Pancreas (tissue), 10 donors: Measurements from ENCODE around the gene C14orf93. TPM values are rescaled to one million over a fixed set of nuclear protein-coding genes. Genes with fewer than 3 reads are reported as not detected.

Experiments used
- ATAC-seq, 4 donors: fragments of 200-7000 bp; cut with Tn5 transposase; one replicate each; pipeline versions ENCODE4 v1.8.0 to v1.9.1; 2020; ENCODE audit warnings: mild to moderate bottlenecking in 4 of 4, moderate library complexity in 4 of 4
- DNase-seq, 6 donors: peaks; one replicate each; pipeline ENCODE4 v3.0.0-alpha.2; 2020
- FAIRE-seq: peaks from 2 replicates; lab custom pipeline; 2012; peaks lifted over from hg19 to GRCh38; lab: Jason Lieb, UNC
- H3K27ac ChIP-seq, 4 donors: fragments of 200-600 bp; sonication (generic); 1 replicate in 3 of 4; 2 replicates in 1 of 4; pipeline versions ENCODE4 v1.5.0 to v1.8.0; 2020
- H3K27me3 ChIP-seq, 4 donors: fragments of 200-600 bp; one replicate each; pipeline ENCODE4 v1.8.0; 2021
- H3K36me3 ChIP-seq, 3 donors: fragments of 200-600 bp; sonication (generic) in 1 of 3; one replicate each; pipeline versions ENCODE4 v1.5.0 to v1.8.0; 2020 to 2021
- H3K4me1 ChIP-seq, 3 donors: fragments of 200-600 bp; one replicate each; pipeline ENCODE4 v1.8.0; 2021
- H3K4me3 ChIP-seq, 4 donors: fragments of 200-600 bp; sonication (generic) in 2 of 4; one replicate each; pipeline versions ENCODE4 v1.5.0 to v1.8.0; 2020 to 2021
- H3K9me3 ChIP-seq, 4 donors: fragments of 200-600 bp; one replicate each; pipeline ENCODE4 v1.8.0; 2021
- WGBS, 2 donors: extraction: QIAGEN DNeasy Blood & Tissue Kit; methylation state at CpG; one replicate each; pipeline ENCODE4 v1.1.7; 2013; 5-methylcytosine and 5-hydroxymethylcytosine counted together
- intact Hi-C, 3 donors: fragments of 100-400 bp; cut with DNase I; formaldehyde crosslinking; loops; one replicate each; pipeline versions ENCODE4 v1.11.1 to v1.14.2; 2022
- polyA plus RNA-seq, 2 donors: library from polyadenylated mRNA; stranded (reverse); fragments of 200-250 nt; gene quantifications; one replicate each; pipeline ENCODE4 v1.2.3, GENCODE V29; 2013
- total RNA-seq, 6 donors: library from RNA; stranded (reverse); fragmentation: NEBNext Ultra II Directional in 4 of 6; extraction: Animal tissue kit (Norgen Biotek cat#: 25700) in 4 of 6; gene quantifications; one replicate each; pipeline versions ENCODE4 v1.2.1 to v1.2.4, GENCODE V29; 2021 to 2023
- TF ChIP-seq, protein P1 (sequence below), 4 donors: fragments of 200-600 bp; sonication (generic) in 3 of 4; IDR thresholded peaks; one replicate each; pipeline versions ENCODE4 v1.5.0 to v1.8.0; 2021; ENCODE audit warnings: antibody characterized with exemption in 4 of 4
- donor health status: healthy with polysubstance abuse.
- donor health status: DM: no; HTN: no; CAD: no; lungs with moderate emphysema.
- donor health status: DM: no; HTN: no; CAD: no.
- donor health status: control.
- donor health status: control.
- donor health status: Bipolar disorder and iron deficiency.
- donor health status: DM: yes; HTN: yes; CAD: no.
- donor health status: DM: no; HTN: no; CAD: no.
- donor health status: DM: no; HTN: no; CAD: no.
- donor health status: DM: yes; HTN: yes; CAD: no.

Gene C14orf93
- total and polyA plus RNA-seq, 8 donors: 4.3 to 11.3 (median 6.5) TPM

DNA sequence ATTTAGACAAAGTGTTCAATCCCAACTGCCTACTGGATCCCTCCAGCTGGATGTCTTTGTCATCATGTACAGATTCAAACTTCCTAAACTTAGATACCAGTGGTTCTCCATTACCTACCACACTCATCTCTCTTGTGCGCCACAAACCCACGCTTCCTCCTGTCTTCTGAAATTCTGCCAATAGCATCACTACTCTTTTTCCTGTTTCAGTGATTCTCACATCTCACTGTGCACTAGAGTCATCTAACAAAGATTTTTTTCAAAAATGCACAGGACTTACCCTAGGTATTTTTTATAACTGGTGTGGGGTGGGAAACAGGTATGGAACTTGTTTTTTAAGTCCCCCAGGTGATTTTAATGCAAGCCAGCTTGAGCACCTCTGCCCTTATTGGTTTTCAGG is 18.9 kb upstream of the C14orf93 start:
- intact Hi-C loops: no loop called here
- H3K4me3 ChIP-seq: no peak overlapping the region
- DNase-seq: no peak
- H3K27ac ChIP-seq: no peak overlapping the region
- ATAC-seq: no peak
- TF ChIP-seq, protein P1, sequence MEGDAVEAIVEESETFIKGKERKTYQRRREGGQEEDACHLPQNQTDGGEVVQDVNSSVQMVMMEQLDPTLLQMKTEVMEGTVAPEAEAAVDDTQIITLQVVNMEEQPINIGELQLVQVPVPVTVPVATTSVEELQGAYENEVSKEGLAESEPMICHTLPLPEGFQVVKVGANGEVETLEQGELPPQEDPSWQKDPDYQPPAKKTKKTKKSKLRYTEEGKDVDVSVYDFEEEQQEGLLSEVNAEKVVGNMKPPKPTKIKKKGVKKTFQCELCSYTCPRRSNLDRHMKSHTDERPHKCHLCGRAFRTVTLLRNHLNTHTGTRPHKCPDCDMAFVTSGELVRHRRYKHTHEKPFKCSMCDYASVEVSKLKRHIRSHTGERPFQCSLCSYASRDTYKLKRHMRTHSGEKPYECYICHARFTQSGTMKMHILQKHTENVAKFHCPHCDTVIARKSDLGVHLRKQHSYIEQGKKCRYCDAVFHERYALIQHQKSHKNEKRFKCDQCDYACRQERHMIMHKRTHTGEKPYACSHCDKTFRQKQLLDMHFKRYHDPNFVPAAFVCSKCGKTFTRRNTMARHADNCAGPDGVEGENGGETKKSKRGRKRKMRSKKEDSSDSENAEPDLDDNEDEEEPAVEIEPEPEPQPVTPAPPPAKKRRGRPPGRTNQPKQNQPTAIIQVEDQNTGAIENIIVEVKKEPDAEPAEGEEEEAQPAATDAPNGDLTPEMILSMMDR (IDR thresholded peaks at IDR 0.05): no peak
- no peak for FAIRE-seq
- 78 to 91% methylated on average over 2 of the region's 2 CpGs for WGBS, 2 donors
- H3K9me3 ChIP-seq: no peaks in the 10 kb centered on the region
- no peaks in the 10 kb centered on the region for H3K27me3 ChIP-seq
- peaks cover 0 to 5% (median 5%) of the 10 kb centered on the region in 3 donors for H3K4me1 ChIP-seq
- H3K36me3 ChIP-seq: peaks cover 0 to 21% (median 12%) of the 10 kb centered on the region in 3 donors

DNA sequence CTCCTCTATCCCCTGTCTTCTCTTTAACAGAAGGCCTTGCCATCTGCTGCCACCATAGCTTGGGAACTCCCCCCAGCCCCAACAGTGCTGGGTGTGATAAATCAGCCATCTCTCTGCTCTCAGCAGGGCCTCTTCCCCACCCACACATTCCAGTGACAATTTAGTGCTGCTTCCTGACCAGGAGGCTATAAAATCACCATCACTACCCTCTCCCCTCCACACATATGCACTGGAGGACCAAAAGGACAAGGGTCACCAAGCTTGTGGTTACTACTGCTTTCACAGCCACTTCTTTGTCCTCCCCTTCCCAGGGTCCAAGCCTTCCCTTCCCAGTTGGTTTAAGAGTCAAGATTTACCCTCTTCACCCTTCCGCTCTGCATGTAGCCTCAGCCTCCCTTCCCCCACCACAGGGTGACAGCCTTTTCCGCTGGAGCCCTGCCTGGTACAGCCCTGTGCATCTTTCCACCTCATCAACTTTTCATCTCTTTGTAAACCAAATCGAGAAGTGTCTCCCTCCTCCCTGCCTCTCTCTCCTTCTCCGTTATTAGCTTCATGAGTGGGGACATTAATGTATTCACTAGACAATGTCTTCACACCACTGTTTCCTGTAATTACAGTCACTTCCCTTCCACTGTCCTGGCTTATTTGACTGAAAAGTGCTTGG is 15.3 kb upstream of the C14orf93 start:
- 81 to 82% methylated on average over 4 of the region's 4 CpGs for WGBS, 2 donors
- no peaks in the 10 kb centered on the region for H3K9me3 ChIP-seq
- H3K4me1 ChIP-seq: no peaks in the 10 kb centered on the region
- peaks cover 0 to 15% (median 9%) of the 10 kb centered on the region in 3 donors for H3K36me3 ChIP-seq
- no peak overlapping the region for H3K27ac ChIP-seq
- ATAC-seq: peak in 2 of 4 donors; percentile 39 to 59
- no peaks in the 10 kb centered on the region for H3K27me3 ChIP-seq
- no peak overlapping the region for H3K4me3 ChIP-seq
- no peak for DNase-seq
- TF ChIP-seq, protein P1 (IDR thresholded peaks at IDR 0.05): no peak
- intact Hi-C loops: no loop called here
- no peak for FAIRE-seq

DNA sequence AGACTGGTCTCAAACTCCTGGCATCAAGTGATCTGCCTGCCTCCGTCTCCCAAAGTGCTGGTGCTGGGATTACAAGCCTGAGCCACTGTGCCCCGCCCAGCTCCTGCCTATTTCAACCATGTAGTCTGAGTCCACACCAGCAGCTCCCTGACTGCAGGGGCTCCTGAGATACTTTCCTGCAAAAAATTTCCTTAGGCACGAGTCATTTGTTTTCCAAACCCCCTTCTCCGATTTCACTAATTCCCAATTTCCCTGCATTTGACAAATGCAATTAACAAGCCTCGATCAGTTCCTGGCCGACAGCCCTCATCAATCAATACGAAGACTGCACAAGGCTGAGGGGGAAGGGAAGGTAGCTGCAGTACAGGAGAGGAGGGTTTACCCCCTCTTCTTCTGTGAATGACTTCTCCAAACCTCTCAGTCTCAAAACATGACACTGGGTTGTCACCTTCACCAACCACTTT is 14.7 kb upstream of the C14orf93 start:
- ATAC-seq (no peak), DNase-seq (no peak), FAIRE-seq (no peak)
- Histone ChIP-seq H3K27ac (no peak overlapping the region), H3K27me3 (no peaks in the 10 kb centered on the region), H3K4me1 (no peaks in the 10 kb centered on the region), H3K9me3 (no peaks in the 10 kb centered on the region), H3K4me3 (no peak overlapping the region), H3K36me3 (peaks cover 0 to 15% (median 9%) of the 10 kb centered on the region in 3 donors)
- intact Hi-C loops: no loop called here
- 60 to 74% methylated on average over 7 of the region's 7 CpGs for WGBS, 2 donors
- TF ChIP-seq, protein P1 (IDR thresholded peaks at IDR 0.05): no peak

DNA sequence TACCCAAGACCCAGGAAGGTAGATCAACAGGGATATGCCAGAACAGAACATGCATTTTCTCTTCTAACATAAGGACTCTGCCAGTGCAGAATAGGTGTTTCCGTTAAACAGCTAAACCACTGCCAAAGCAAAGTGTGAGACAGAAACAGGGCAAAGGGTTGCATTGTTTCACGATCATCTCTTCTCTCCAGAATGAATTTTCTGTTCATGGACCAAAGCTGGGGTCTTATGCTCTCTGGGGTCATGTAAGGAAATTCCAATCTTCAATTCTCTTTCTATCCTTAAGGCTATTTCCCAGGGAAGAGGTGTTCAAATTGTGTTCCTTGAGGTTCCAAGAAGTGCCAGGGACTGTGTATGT is 13.8 kb upstream of the C14orf93 start:
- ATAC-seq (no peak), DNase-seq (no peak), FAIRE-seq (no peak)
- 86 to 92% methylated on average over 2 of the region's 2 CpGs for WGBS, 2 donors
- intact Hi-C loops: no loop called here
- Histone ChIP-seq H3K36me3 (peaks cover 0 to 15% (median 9%) of the 10 kb centered on the region in 3 donors), H3K27me3 (no peaks in the 10 kb centered on the region), H3K4me3 (no peak overlapping the region), H3K27ac (no peak overlapping the region), H3K4me1 (no peaks in the 10 kb centered on the region), H3K9me3 (no peaks in the 10 kb centered on the region)
- TF ChIP-seq, protein P1 (IDR thresholded peaks at IDR 0.05): no peak
